Nephron progenitor cell (in vitro differentiated cells): ENCODE data around the gene CDH2.

ENCODE experiments used
- DNase-seq: peaks from one replicate; pipeline ENCODE4 v3.0.0; 2021
- H3K27ac Mint-ChIP-seq: 2 replicates; pipeline ENCODE4 v1.8.0; 2021; ENCODE audit warnings: mild to moderate bottlenecking, moderate library complexity, mixed read lengths
- H3K27me3 Mint-ChIP-seq: 2 replicates; pipeline ENCODE4 v1.8.0; 2021; ENCODE audit warnings: mild to moderate bottlenecking, low read depth, mixed read lengths; ENCODE audit not compliant: poor library complexity
- H3K36me3 Mint-ChIP-seq: 2 replicates; pipeline ENCODE4 v1.8.0; 2021; ENCODE audit warnings: low read depth, mixed read lengths
- H3K4me1 Mint-ChIP-seq: 2 replicates; pipeline ENCODE4 v1.8.0; 2021; ENCODE audit warnings: mixed read lengths
- H3K4me3 Mint-ChIP-seq: 2 replicates; pipeline ENCODE4 v1.8.0; 2021; ENCODE audit warnings: mild to moderate bottlenecking, moderate library complexity, mixed read lengths
- H3K9me3 Mint-ChIP-seq: 2 replicates; pipeline ENCODE4 v1.8.0; 2021; ENCODE audit warnings: mild to moderate bottlenecking, moderate library complexity, mixed read lengths
- TF ChIP-seq, protein P1 (sequence below): fragments of 200-600 bp; sonication (generic); IDR thresholded peaks from 2 replicates; pipeline ENCODE4 v1.5.0; 2021; ENCODE audit warnings: antibody characterized with exemption

CDH2 gene

DNA sequence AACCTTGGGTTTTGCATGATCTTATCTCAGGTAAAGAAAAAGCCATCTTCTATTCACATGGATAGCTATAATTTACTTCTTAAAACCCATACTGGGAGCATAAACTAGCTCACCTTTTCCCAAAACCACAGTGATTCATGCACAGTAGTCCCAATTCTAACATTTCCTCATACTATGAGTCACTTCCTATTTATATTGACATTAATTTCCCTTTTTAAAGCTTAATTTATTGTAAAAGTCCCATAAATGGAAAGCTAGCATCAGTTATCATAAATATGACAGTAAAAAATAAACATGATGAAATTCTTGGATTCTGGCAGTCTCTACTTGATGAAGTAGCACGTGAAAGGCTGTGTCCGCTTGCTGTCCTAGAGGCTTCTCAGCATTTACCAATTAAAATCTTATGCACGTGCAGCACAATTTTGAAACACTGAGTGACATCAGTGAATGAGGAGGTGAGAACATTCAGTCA lies 180.1 kb downstream of the CDH2 start:
- Mint-ChIP-seq H3K4me3 (no peak overlapping the region), H3K36me3 (peaks cover 86% of the 10 kb centered on the region), H3K27me3 (no peaks in the 10 kb centered on the region), H3K4me1 (no peaks in the 10 kb centered on the region), H3K27ac (no peak overlapping the region), H3K9me3 (no peaks in the 10 kb centered on the region)
- no peak for DNase-seq
- TF ChIP-seq, protein P1, sequence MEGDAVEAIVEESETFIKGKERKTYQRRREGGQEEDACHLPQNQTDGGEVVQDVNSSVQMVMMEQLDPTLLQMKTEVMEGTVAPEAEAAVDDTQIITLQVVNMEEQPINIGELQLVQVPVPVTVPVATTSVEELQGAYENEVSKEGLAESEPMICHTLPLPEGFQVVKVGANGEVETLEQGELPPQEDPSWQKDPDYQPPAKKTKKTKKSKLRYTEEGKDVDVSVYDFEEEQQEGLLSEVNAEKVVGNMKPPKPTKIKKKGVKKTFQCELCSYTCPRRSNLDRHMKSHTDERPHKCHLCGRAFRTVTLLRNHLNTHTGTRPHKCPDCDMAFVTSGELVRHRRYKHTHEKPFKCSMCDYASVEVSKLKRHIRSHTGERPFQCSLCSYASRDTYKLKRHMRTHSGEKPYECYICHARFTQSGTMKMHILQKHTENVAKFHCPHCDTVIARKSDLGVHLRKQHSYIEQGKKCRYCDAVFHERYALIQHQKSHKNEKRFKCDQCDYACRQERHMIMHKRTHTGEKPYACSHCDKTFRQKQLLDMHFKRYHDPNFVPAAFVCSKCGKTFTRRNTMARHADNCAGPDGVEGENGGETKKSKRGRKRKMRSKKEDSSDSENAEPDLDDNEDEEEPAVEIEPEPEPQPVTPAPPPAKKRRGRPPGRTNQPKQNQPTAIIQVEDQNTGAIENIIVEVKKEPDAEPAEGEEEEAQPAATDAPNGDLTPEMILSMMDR = no peak

DNA sequence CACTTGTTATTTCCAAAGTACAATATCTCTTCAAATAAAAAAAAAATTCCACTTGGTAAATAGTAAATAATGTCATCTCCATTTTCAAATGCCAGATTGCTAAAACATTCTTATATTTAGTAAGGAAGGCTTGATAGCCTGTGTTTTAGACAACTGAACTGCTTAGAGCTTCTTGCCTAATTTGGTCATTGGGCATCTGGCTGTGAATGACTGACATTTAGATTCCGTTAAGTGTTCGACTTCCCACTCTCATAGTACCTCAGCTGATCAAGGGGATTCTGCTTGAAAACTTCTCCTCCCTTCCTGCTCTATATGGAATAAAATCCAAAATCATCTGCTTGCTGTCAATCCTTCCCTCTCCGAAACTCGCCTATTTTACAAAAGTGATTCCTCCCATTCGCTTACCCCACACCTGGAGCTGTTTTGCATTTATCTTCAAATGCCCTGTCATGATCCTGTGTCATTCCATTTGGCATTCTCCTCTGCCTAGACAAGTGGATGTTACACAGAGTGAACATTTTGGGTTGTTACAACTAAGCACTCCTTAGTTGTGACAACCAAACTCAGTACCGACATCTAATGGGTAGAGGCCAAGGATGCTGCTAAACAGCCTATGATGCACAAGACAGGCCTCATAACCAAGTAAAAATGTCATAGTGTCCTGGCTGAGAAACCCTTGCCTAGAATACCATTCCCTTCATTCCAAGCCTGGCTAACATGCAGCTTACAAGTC lies 181.0 kb downstream of the CDH2 start:
- Mint-ChIP-seq H3K4me1 (no peaks in the 10 kb centered on the region), H3K4me3 (no peak overlapping the region), H3K27me3 (no peaks in the 10 kb centered on the region), H3K36me3 (peaks cover 84% of the 10 kb centered on the region), H3K9me3 (no peaks in the 10 kb centered on the region), H3K27ac (no peak overlapping the region)
- TF ChIP-seq, protein P1 = no peak
- DNase-seq = no peak

DNA sequence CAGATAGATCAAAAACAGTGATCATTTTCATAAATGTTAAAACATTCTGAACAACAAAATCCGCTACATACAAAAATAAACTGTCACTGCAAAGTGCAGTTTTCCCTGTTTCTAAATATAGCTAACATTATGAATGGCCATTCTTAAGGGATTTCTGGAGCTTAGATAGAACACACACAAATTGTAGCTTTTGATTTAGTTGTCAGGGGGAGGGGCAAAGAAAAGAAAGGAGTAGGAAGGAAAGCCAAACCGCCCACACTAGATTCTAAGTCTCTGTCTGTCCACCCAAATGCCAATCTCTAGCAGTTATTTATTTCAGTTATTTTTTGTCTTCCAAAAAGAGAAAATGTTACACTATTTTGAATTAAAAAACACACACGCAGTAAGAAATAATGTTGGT lies 182.4 kb downstream of the CDH2 start:
- H3K9me3 Mint-ChIP-seq = no peaks in the 10 kb centered on the region
- TF ChIP-seq, protein P1 = no peak
- peaks cover 81% of the 10 kb centered on the region for H3K36me3 Mint-ChIP-seq
- no peaks in the 10 kb centered on the region for H3K27me3 Mint-ChIP-seq
- H3K4me3 Mint-ChIP-seq = no peak overlapping the region
- H3K4me1 Mint-ChIP-seq = no peaks in the 10 kb centered on the region
- no peak overlapping the region for H3K27ac Mint-ChIP-seq
- DNase-seq = no peak

DNA sequence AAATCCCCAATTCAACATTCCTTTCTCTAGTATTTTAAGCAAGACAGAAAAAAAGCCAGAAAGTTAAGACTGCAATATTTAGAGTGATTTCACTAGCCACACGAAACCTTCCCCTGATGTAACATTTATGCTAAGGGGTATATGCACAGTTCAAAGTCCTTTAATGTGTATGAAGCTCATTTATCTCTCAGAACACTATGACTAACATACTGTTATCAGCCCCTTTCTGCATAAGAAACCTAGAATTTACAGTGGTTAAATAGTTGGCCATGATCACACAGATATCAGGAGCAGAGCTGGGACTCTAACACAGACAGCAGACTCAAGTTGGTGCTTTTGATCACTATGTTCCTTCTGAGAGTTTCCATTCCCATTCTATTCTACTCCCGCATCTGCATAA lies 185.5 kb downstream of the CDH2 start:
- Mint-ChIP-seq H3K27me3 (no peaks in the 10 kb centered on the region), H3K4me3 (no peak overlapping the region), H3K36me3 (peaks cover 70% of the 10 kb centered on the region)

DNA sequence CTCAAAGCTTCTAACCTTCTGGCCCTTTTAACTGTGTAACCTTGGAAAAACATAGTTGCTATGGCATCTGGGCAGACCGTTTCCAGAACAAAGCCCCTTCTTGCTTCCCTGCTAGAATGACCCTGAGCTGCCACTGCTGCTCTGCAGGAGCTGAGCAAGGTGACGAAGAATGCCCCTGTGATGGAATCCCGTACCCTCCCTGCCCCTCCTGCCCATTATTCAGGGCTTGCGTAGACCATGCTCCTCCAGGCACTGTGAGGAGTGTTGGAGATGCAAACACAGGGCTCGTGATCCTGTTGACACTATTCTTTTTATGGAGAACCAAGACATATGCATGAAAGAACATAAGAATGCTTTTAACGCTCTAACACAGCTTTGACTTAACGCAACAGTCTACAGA lies 191.1 kb downstream of the CDH2 start:
- Mint-ChIP-seq H3K4me1 (no peaks in the 10 kb centered on the region), H3K36me3 (peaks cover 77% of the 10 kb centered on the region), H3K9me3 (no peaks in the 10 kb centered on the region), H3K27me3 (no peaks in the 10 kb centered on the region), H3K4me3 (no peak overlapping the region), H3K27ac (peak overlapping the region; percentile 2)
- TF ChIP-seq, protein P1 = no peak
- no peak for DNase-seq

More for the DNA sequence above, 185.5 kb downstream of the CDH2 start:
- no peak for DNase-seq
- Mint-ChIP-seq H3K27ac (peak overlapping the region; percentile 41), H3K4me1 (no peaks in the 10 kb centered on the region), H3K9me3 (no peaks in the 10 kb centered on the region)
- TF ChIP-seq, protein P1 = no peak

DNA sequence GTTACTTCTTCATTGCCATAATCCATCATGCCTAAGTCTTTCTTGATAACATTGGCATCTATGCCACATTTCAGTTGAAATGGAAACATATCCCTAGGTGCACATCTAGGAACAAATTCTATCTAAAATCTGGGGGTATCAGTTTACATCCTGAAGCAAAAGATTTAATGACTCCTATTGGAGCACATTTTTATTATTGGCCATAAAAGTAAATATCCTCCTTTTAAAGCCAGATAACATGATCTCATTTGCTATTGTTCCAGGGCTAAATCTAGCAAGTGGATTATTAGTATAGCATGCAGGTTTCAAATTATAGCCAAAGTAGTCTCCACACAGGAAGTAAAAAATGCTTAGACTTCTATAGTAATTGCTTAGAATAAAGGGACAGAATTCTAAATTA lies 193.2 kb downstream of the CDH2 start:
- peaks cover 80% of the 10 kb centered on the region for H3K36me3 Mint-ChIP-seq
- H3K27ac Mint-ChIP-seq = no peak overlapping the region
- no peaks in the 10 kb centered on the region for H3K27me3 Mint-ChIP-seq
- DNase-seq = no peak
- H3K4me3 Mint-ChIP-seq = no peak overlapping the region
- TF ChIP-seq, protein P1 = no peak
- H3K4me1 Mint-ChIP-seq = no peaks in the 10 kb centered on the region
- no peaks in the 10 kb centered on the region for H3K9me3 Mint-ChIP-seq
